Measurements from ENCODE around the gene LRRC8E.

Gene LRRC8E

GRCh38 chr19:7902796-7903243, 14.5 kb downstream of the LRRC8E start:
- H3K36me3 Mint-ChIP-seq (ENCODE audit: low read depth), result no peaks in the 10 kb centered on the region
- TF ChIP-seq CTCF (IDR thresholded peaks at IDR 0.05; ENCODE audit: unreplicated experiment in 3 of 3), result no peak
- H3K9me3 Mint-ChIP-seq, result no peaks in the 10 kb centered on the region
- H3K4me1 Mint-ChIP-seq, result peaks cover 21% of the 10 kb centered on the region
- no peaks in the 10 kb centered on the region for H3K27me3 Mint-ChIP-seq (ENCODE audit: low read depth)
- H3K27ac Mint-ChIP-seq, result peak overlapping the region; percentile 75 to 95 (median 95)
- peak overlapping the region; percentile 84 to 94 (median 87) for H3K4me3 Mint-ChIP-seq

GRCh38 chr19:7903244-7904073, 15.1 kb downstream of the LRRC8E start, which contains the start of gene MAP2K7:
MAP2K7 (plus strand) TSS chr19:7903877; CDS start chr19:7903945, 68 bp downstream.
- peaks cover 21% of the 10 kb centered on the region for H3K4me1 Mint-ChIP-seq
- peak within 1 kb of the TSS; percentile 75 to 95 (median 95) for H3K27ac Mint-ChIP-seq
- H3K27me3 Mint-ChIP-seq (ENCODE audit: low read depth), result no peaks in the 10 kb centered on the region
- no peaks in the 10 kb centered on the region for H3K9me3 Mint-ChIP-seq
- H3K4me3 Mint-ChIP-seq, result peak within 1 kb of the TSS; percentile 89 to 97 (median 95)
- TF ChIP-seq CTCF (IDR thresholded peaks at IDR 0.05; ENCODE audit: unreplicated experiment in 3 of 3), result peak; percentile 49 to 58 (median 51)
- no peaks in the 10 kb centered on the region for H3K36me3 Mint-ChIP-seq (ENCODE audit: low read depth)

GRCh38 chr19:7904074-7905020, 16.0 kb downstream of the LRRC8E start:
- peak overlapping the region; percentile 89 to 97 (median 95) for H3K4me3 Mint-ChIP-seq
- no peaks in the 10 kb centered on the region for H3K9me3 Mint-ChIP-seq
- peak overlapping the region; percentile 56 to 85 (median 84) for H3K27ac Mint-ChIP-seq
- no peaks in the 10 kb centered on the region for H3K36me3 Mint-ChIP-seq (ENCODE audit: low read depth)
- H3K4me1 Mint-ChIP-seq, result peaks cover 21% of the 10 kb centered on the region
- no peaks in the 10 kb centered on the region for H3K27me3 Mint-ChIP-seq (ENCODE audit: low read depth)
- TF ChIP-seq CTCF (IDR thresholded peaks at IDR 0.05; ENCODE audit: unreplicated experiment in 3 of 3), result no peak

GRCh38 chr19:7905268-7905667, 17.0 kb downstream of the LRRC8E start:
- Mint-ChIP-seq H3K36me3 (ENCODE audit: low read depth) (no peaks in the 10 kb centered on the region), H3K27ac (peak overlapping the region; percentile 56 to 85 (median 84)), H3K4me3 (peak overlapping the region; percentile 89 to 97 (median 95)), H3K9me3 (no peaks in the 10 kb centered on the region), H3K4me1 (peaks cover 21% of the 10 kb centered on the region), H3K27me3 (ENCODE audit: low read depth) (no peaks in the 10 kb centered on the region)
- TF ChIP-seq CTCF (IDR thresholded peaks at IDR 0.05; ENCODE audit: unreplicated experiment in 3 of 3), result no peak

- H3K27me3 Mint-ChIP-seq (ENCODE audit: low read depth), result no peaks in the 10 kb centered on the region
- H3K4me3 Mint-ChIP-seq, result peak overlapping the region; percentile 84 to 89 (median 86)
- no peak for TF ChIP-seq CTCF (IDR thresholded peaks at IDR 0.05; ENCODE audit: unreplicated experiment in 3 of 3)
- H3K9me3 Mint-ChIP-seq, result no peaks in the 10 kb centered on the region
- H3K36me3 Mint-ChIP-seq (ENCODE audit: low read depth), result no peaks in the 10 kb centered on the region
- H3K4me1 Mint-ChIP-seq, result peaks cover 21% of the 10 kb centered on the region
- H3K27ac Mint-ChIP-seq, result peak overlapping the region in 2 of 3 experiments; percentile 71 to 79
Measured at GRCh38 chr19:7905859-7906258, 17.5 kb downstream of the LRRC8E start.

Measured in nephron (organoid).